Endothelial cell of umbilical vein (primary cell): ENCODE data around the gene ANP32E. TPM values are rescaled to one million over a fixed set of nuclear protein-coding genes. Genes with fewer than 3 reads are reported as not detected.

Experiments
- BruUV-seq: library from RNA; stranded (reverse); fragments of 400-500 nt; replicated peaks from 2 replicates; lab custom pipeline; 2021; lab: Mats Ljungman, UMichigan
- CTCF ChIA-PET: fragments of 300-600, 350-600 bp; sonication (Branson Sonifier 250); formaldehyde crosslinking; loops from one replicate; lab custom pipeline; 2021; ENCODE audit warnings: antibody characterized with exemption, inconsistent platforms; lab: Charles Lee
- POLR2A ChIA-PET: fragments of 300-600, 350-600 bp; sonication (Branson Sonifier 250); formaldehyde crosslinking; loops from one replicate; lab custom pipeline; 2021; ENCODE audit warnings: antibody characterized with exemption, inconsistent platforms; lab: Charles Lee
- DNase-seq: peaks from one replicate; pipeline ENCODE4 v3.0.0-alpha.2; 2011; ENCODE audit warnings: low read depth, low spot score
- FAIRE-seq: peaks from 2 replicates; lab custom pipeline; 2011; peaks lifted over from hg19 to GRCh38; lab: Jason Lieb, UNC
- H2AFZ ChIP-seq: 2 replicates; pipeline ENCODE4 v1.6.0; 2012; ENCODE audit warnings: low read depth, low read length, control low read depth, inconsistent platforms
- H3K27ac ChIP-seq: 2 replicates; pipeline ENCODE4 v1.5.1; 2011; ENCODE audit warnings: low read depth, mild to moderate bottlenecking, control low read depth, low read length, moderate library complexity; ENCODE audit not compliant: insufficient read depth
- H3K27me3 ChIP-seq, 2 experiments: 2 replicates each; pipeline versions ENCODE4 v1.6.0 to v1.6.1; 2011; ENCODE audit warnings: low read length in 2 of 2, mixed read lengths in 1 of 2; ENCODE audit not compliant: control insufficient read depth in 2 of 2, insufficient read depth in 2 of 2
- H3K36me3 ChIP-seq, 2 experiments: 2 replicates in 1 of 2; 3 replicates in 1 of 2; pipeline ENCODE4 v1.5.1; 2011; ENCODE audit warnings: low read length in 2 of 2, mild to moderate bottlenecking in 1 of 2, moderate library complexity in 1 of 2; ENCODE audit not compliant: control insufficient read depth in 2 of 2, insufficient read depth in 2 of 2; ENCODE audit errors: extremely low read depth in 1 of 2
- H3K4me1 ChIP-seq: 3 replicates; pipeline ENCODE4 v1.5.1; 2011; ENCODE audit warnings: mild to moderate bottlenecking, low read length; ENCODE audit not compliant: control insufficient read depth, insufficient read depth; ENCODE audit errors: extremely low read depth
- H3K4me2 ChIP-seq: 2 replicates; pipeline ENCODE4 v1.6.1; 2011; ENCODE audit warnings: low read length, control low read depth, mixed read lengths; ENCODE audit not compliant: insufficient read depth
- H3K4me3 ChIP-seq, 3 experiments: fragments of 200-600 bp in 1 of 3; sonication (generic), shearing (Covaris generic) in 1 of 3; replicated peaks in 1 of 3; 2 replicates each; pipeline ENCODE4 v1.5.1; 2011 to 2016; ENCODE audit warnings: control low read depth in 3 of 3, low read length in 3 of 3, mild to moderate bottlenecking in 2 of 3, inconsistent platforms in 1 of 3, low read depth in 1 of 3, moderate library complexity in 1 of 3; ENCODE audit not compliant: insufficient read depth in 1 of 3
- H3K79me2 ChIP-seq: 2 replicates; pipeline ENCODE4 v1.6.0; 2012; ENCODE audit warnings: low read length, inconsistent platforms; ENCODE audit not compliant: control insufficient read depth, insufficient read depth
- H3K9ac ChIP-seq: replicated peaks from 2 replicates; pipeline ENCODE3; 2011; ENCODE audit warnings: low read length, control low read depth; ENCODE audit not compliant: insufficient read depth; ENCODE audit errors: extremely low read depth
- H3K9me1 ChIP-seq: replicated peaks from 3 replicates; pipeline ENCODE4 v1.6.0; 2011; ENCODE audit warnings: mild to moderate bottlenecking, low read length; ENCODE audit not compliant: control insufficient read depth, insufficient read depth; ENCODE audit errors: extremely low read depth
- H3K9me3 ChIP-seq: replicated peaks from 2 replicates; pipeline ENCODE4 v1.5.1; 2012; ENCODE audit warnings: low read length, inconsistent platforms; ENCODE audit not compliant: control insufficient read depth, insufficient read depth
- H4K20me1 ChIP-seq: replicated peaks from 2 replicates; pipeline ENCODE3; 2011; ENCODE audit warnings: mild to moderate bottlenecking, low read length; ENCODE audit not compliant: control insufficient read depth, insufficient read depth; ENCODE audit errors: extremely low read depth
- EZH2 ChIP-seq: IDR thresholded peaks from 2 replicates; pipeline ENCODE4 v1.6.1; 2012; ENCODE audit warnings: borderline replicate concordance, low read depth, mild to moderate bottlenecking, moderate library complexity, low read length, inconsistent platforms; ENCODE audit not compliant: severe bottlenecking
- FOS ChIP-seq: IDR thresholded peaks from 2 replicates; pipeline ENCODE4 v1.6.1; 2011; ENCODE audit warnings: mild to moderate bottlenecking, low read length, moderate library complexity, borderline replicate concordance; ENCODE audit not compliant: insufficient read depth
- GATA2 ChIP-seq: IDR thresholded peaks from 2 replicates; pipeline ENCODE4 v1.7.0; 2011; ENCODE audit warnings: low read depth, mild to moderate bottlenecking, moderate library complexity, mixed read lengths, low read length; ENCODE audit not compliant: insufficient read length, insufficient read depth
- JUN ChIP-seq: IDR thresholded peaks from 2 replicates; pipeline ENCODE4 v1.6.1; 2011; ENCODE audit warnings: borderline replicate concordance, low read depth; ENCODE audit not compliant: insufficient read length, insufficient read depth
- MYC ChIP-seq: IDR thresholded peaks from one replicate; pipeline ENCODE4 v1.6.1; 2011; ENCODE audit warnings: mild to moderate bottlenecking, low read depth, low read length
- POLR2A ChIP-seq: IDR thresholded peaks from 2 replicates; pipeline ENCODE4 v1.6.1; 2012; ENCODE audit warnings: low read depth, mild to moderate bottlenecking, control low read depth, low read length
- POLR2AphosphoS5 ChIP-seq: IDR thresholded peaks from 2 replicates; pipeline ENCODE4 v1.6.1; 2012; ENCODE audit warnings: low read depth, mild to moderate bottlenecking, control low read depth, low read length, moderate library complexity; ENCODE audit not compliant: insufficient read depth
- dilution Hi-C: fragments of 300-500 bp; cut with MboI; formaldehyde crosslinking; loops from one replicate; pipeline ENCODE4 v1.15.0; 2019; ENCODE audit warnings: low sequenced_read_pairs; ENCODE audit not compliant: extremely low pct_ligation_motif_present
- intact Hi-C: fragments of 100-400 bp; cut with micrococcal nuclease; formaldehyde crosslinking; loops from one replicate; pipeline ENCODE4 v1.10.0; 2022
- polyA plus RNA-seq, 4 experiments: library from polyadenylated mRNA; depleted of rRNA in 3 of 4; stranded (reverse) in 3 of 4; unstranded in 1 of 4; fragments of >200 nt; gene quantifications; 2 replicates each; pipeline versions ENCODE4 v1.2.1 to v1.2.3, GENCODE V29; 2011 to 2012; ENCODE audit warnings: missing spikeins in 1 of 4
- total RNA-seq: library from RNA; stranded (reverse); gene quantifications from 2 replicates; pipeline ENCODE4 v1.2.3, GENCODE V29; 2021
- TF ChIP-seq, protein P1 (sequence below): IDR thresholded peaks from 2 replicates; pipeline ENCODE4 v1.6.1; 2011; ENCODE audit not compliant: insufficient read depth, insufficient read length
- TF ChIP-seq, protein P2 (sequence below), 2 donors: IDR thresholded peaks; 1 replicate in 1 of 2; 2 replicates in 1 of 2; pipeline ENCODE4 v1.5.1; 2011; ENCODE audit warnings: low read length in 2 of 2, mild to moderate bottlenecking in 2 of 2, moderate library complexity in 2 of 2, control low read depth in 1 of 2, inconsistent platforms in 1 of 2, low read depth in 1 of 2; ENCODE audit not compliant: insufficient read depth in 1 of 2; ENCODE audit errors: extremely low read depth in 1 of 2

ANP32E gene
- total and polyA plus RNA-seq, 2 donors (not counting 3 experiments of a cell fraction or from before 2014, with no cell fraction given): 6.8 to 53.4 TPM

DNA sequence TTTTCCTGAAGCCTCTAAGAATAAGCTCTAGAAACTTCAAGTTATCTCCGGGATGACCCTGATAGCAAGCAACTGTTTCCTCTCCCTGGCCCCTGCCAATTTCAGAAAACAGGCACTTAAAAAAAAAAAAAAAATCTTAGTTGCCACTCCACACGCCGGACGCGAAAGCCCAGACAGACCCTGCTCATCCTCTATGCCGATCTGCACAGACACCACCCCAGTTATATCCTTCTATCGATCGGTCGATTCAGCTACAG lies 1.7 kb downstream of the ANP32E start:
- Histone ChIP-seq H3K27me3 (no peaks in the 10 kb centered on the region), H3K27ac (peak overlapping the region; percentile 61), H3K4me3 (peak overlapping the region; percentile 72 to 95 (median 86)), H2AFZ (peak overlapping the region; percentile 84), H3K36me3 (no peaks in the 10 kb centered on the region), H3K9me1 (no peaks in the 10 kb centered on the region), H3K4me2 (peak overlapping the region; percentile 96), H3K9ac (peak overlapping the region; percentile 91), H3K79me2 (peaks cover 40% of the 10 kb centered on the region), H3K9me3 (no peaks in the 10 kb centered on the region), H4K20me1 (no peaks in the 10 kb centered on the region), H3K4me1 (peaks cover 11% of the 10 kb centered on the region)
- DNase-seq (no peak), FAIRE-seq (no peak)
- intact Hi-C loops: loop anchor here (10.0 kb wide), 1 partner anchor 961 kb away; the partner anchor contains the start of genes PIP5K1A and VPS72
- TF ChIP-seq MYC (no peak), POLR2AphosphoS5 (no peak), POLR2A (no peak), FOS (no peak), EZH2 (no peak), GATA2 (no peak), JUN (no peak)
- TF ChIP-seq, protein P1, sequence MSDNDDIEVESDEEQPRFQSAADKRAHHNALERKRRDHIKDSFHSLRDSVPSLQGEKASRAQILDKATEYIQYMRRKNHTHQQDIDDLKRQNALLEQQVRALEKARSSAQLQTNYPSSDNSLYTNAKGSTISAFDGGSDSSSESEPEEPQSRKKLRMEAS: no peak
- TF ChIP-seq, protein P2, sequence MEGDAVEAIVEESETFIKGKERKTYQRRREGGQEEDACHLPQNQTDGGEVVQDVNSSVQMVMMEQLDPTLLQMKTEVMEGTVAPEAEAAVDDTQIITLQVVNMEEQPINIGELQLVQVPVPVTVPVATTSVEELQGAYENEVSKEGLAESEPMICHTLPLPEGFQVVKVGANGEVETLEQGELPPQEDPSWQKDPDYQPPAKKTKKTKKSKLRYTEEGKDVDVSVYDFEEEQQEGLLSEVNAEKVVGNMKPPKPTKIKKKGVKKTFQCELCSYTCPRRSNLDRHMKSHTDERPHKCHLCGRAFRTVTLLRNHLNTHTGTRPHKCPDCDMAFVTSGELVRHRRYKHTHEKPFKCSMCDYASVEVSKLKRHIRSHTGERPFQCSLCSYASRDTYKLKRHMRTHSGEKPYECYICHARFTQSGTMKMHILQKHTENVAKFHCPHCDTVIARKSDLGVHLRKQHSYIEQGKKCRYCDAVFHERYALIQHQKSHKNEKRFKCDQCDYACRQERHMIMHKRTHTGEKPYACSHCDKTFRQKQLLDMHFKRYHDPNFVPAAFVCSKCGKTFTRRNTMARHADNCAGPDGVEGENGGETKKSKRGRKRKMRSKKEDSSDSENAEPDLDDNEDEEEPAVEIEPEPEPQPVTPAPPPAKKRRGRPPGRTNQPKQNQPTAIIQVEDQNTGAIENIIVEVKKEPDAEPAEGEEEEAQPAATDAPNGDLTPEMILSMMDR (IDR thresholded peaks at IDR 0.05; ENCODE audit: extremely low read depth in 1 of 2, insufficient read depth in 1 of 2, low read depth in 1 of 2, low read length in 2 of 2): no peak
- ChIA-PET CTCF (interaction anchor here (0.6 to 1.8 kb wide), 4 partner anchors 9 to 755 kb away, joined by 3 to 6 read pairs (median 3); no protein-coding TSS in a partner anchor), POLR2A (interaction anchor here (0.7 kb wide), 1 partner anchor 99 kb away, joined by 4 read pairs; no protein-coding TSS in a partner anchor)
- BruUV-seq: no TSS peak
- dilution Hi-C loops: no loop called here
